Measurements from ENCODE around the gene MAGI3.
"Not testable (repeated sequence)": the region's sequence is repeated elsewhere in the genome, so short reads cannot be mapped to it uniquely, and the experiment has no call there.

MAGI3 gene

DNA sequence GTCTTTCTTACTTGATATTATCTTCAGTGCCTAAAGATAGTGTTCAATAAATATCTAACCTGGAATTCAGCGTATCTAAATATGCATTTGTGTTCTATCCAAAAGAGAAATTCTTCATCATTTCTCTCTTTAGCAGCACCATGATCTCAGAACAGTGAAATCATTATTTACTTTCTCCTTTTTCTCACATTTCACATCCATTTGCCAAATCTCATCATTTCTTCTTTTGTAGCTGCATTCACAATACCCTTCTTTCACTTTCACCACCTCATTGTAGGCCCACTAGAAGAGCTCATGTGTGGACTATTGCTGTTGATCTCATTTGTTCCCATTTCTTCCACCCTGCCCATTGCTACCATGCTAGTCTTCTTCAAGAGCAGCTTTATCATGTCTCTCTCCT, 191.0 kb downstream of the MAGI3 start:
- DNase-seq (ENCODE audit: low spot score), result no peak

DNA sequence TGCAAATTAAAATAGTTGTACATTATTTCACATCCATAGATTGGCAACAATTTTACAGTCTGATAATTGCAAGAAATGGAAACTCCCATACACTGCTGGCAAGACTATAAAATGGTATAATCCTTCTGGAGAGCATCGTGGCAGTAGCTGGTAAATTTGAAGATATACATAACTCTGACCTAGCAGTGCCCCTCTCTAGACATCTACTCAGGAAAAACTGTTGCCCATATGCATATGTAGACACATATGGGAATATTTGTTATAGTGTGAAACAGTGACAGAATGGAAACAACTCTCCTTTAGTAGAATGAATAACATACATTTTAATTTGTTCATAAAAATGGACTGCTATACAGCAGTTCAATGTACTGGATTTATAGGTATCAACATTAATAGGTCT, 191.8 kb downstream of the MAGI3 start:
- DNase-seq (ENCODE audit: low spot score), result no peak

DNA sequence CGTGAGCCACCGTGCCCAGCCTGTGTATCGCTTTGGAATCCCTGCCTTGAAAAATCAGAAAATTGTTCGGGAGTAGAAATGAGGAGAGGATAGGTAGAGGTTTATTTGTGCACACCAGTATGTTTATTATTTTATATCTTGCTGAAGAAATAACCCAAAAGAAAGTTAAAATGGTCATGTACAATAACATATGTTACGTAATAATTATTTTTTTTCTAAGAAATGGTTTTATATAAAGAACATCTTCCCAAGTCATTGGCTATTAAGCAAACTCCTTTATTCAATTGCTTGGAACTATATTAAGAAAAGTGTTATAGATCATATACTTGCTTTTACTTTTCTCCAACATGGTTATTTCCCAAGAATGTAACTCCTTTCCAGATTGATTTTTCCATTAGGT, 197.2 kb downstream of the MAGI3 start:
- DNase-seq (ENCODE audit: low spot score), result no peak

DNA sequence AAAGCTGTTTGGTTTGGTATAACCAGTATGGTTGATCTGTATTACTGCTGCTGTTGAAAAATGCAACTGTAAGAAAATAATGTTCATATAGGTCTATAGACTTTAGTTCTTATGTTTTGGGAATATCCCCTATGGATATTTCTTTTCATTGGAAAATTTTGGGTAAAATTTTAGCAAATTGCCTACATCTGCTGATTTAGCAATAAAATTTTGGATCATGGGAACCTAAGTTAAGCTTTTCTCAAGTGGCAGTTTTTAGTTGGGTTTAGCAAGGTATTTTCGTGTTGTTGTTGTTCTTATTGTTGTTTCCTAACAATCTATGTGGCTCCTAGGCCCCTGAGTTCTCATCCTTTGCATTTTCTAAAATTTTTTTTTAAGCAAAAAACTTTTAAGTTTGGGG, 201.9 kb downstream of the MAGI3 start:
- no peak for DNase-seq (ENCODE audit: low spot score)

DNA sequence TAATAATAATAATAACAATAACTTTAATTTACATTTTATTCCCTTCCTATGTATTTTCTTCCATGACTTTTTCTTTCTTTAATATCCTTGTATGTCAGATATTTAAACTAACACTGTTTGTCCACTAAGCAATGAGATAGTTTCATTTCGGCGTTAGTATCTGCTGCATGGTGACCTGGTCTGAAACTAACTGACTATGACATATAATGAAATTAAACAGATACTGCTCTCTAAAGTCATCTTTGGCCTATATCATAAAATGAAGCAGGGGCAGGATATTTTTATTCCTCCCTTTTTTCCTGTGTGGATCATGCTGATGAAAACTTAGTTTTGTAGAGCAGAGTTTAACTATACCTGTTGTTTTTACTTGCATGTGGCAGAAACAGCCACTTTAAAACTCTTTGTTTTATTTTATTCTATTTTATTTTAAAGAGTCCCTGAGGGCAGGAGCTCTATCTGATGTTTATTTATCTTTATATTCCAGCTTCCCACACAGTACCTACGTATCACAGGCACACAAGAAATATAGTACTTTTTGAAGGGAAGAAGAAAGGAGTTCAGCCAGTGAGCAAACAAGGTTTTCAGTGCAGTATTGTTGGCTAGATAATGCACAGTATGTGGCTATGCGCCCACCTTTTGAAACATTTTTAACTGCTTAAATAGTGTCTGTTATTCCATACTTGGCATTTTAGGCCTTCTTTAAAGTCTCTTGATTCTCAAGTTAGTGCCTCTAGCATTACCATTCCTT, 203.4 kb downstream of the MAGI3 start:
- no peak for DNase-seq (ENCODE audit: low spot score)

DNA sequence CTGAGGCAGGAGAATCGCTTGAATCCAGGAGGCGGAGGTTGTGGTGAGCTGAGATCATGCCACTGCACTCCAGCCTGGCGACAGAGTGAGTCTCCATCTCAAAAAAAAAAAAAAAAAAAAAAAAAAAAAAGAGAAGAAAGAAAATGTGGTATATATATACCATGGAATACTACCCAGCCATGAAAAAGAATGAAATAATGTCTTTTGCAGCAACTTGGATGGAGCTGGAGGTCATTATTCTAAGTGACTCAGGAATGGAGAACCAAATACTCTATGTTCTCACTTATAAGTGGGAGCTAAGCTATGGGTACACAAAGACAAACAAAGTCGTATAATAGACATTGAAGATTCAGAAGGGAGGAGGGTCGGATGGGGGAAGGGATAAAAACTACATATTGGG, 214.2 kb downstream of the MAGI3 start:
- not testable (repeated sequence) for DNase-seq (ENCODE audit: low spot score)

DNA sequence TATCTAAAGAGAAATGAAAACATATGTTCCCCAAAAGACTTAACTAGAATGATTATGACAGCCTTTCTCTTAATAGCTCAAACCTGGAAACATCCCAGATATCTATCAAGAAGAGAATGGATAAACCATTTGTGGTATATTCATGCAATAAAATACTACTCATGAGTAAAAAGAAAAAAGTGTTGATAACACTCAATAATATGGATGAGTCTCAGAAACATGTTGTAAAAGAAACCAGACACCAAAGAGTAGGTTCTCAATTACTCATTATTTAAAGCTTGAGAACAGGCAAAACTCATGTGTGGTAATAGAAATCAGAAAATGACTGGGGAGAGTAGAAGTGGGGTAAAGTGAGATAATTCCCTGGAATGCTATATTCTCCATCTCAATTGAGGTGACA, 214.8 kb downstream of the MAGI3 start:
- no peak for DNase-seq (ENCODE audit: low spot score)

DNA sequence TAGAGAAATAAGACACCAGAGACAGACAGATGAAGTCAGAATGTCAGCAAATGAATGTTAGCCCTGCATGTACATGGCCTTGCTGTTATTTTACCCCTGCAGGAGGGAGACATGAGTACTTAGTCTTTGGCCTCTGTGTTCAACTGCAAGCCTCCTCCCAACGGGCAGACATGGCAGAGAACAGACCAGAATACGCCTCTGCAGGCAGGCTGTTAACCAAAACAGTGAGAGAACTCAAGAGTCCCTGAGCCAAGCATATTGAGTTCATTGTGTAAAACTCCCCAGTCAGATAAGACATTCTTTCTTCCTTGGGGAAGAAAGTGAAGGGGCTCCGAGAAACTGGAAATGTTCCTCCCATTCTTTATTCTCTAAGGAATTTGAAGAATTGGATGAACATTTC, 218.1 kb downstream of the MAGI3 start:
- DNase-seq (ENCODE audit: low spot score), result no peak

DNA sequence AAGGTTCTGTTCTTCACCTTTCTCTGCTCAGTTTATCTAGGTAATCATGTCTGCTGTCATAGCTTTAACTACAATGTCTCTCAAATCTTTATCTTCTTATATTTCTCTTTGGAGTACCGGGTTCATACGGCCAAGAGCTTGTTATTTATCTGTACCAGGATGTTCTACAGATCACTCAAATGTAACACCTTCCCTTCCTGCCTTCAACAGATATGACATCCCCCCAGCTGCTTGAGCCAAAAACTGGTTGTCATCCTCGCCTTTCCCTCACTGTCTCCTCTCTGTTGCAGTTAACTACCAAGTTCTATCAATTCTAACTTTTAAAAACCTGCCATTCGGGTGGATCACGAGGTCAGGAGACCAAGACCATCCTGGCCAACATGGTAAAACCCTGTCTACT, 220.1 kb downstream of the MAGI3 start:
- DNase-seq (ENCODE audit: low spot score), result no peak

DNA sequence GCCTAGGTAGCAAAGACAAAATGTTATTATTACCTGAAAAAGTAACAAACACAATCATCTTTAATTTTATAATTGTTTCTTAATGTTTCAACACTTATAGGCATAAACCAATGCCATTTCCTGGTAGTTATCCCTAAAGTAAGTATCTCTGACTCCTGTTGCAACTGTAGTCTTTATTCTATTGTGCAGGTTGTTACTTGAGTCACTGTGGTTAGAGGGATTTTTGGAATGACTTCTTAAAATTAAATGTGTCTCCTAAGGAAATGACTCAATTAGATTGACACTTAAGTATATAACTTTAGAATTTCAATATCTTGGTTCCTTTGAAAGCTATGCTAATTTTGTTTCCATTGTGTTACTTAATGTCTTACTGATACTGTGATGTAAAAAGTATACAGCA, 225.1 kb downstream of the MAGI3 start:
- no peak for DNase-seq (ENCODE audit: low spot score)

DNA sequence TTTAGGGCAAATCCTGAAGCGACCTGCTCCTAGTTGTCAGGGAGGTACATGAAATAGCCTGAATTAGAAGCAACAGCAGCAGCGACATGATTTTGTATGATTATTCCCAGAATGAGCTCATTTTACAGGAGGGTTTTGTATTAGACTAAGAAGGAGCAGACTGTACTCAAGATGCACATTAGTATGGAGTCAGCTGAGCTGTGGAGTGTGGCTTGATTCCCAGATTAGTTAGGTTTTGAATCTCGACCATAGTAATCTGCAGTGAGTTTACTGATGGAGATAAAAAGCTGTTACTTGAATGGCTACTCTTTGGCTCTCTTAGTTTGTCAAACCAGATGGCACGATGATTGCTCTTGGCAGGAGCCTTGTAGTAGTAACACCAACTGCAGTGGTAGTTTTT, 225.8 kb downstream of the MAGI3 start:
- DNase-seq (ENCODE audit: low spot score), result no peak

DNA sequence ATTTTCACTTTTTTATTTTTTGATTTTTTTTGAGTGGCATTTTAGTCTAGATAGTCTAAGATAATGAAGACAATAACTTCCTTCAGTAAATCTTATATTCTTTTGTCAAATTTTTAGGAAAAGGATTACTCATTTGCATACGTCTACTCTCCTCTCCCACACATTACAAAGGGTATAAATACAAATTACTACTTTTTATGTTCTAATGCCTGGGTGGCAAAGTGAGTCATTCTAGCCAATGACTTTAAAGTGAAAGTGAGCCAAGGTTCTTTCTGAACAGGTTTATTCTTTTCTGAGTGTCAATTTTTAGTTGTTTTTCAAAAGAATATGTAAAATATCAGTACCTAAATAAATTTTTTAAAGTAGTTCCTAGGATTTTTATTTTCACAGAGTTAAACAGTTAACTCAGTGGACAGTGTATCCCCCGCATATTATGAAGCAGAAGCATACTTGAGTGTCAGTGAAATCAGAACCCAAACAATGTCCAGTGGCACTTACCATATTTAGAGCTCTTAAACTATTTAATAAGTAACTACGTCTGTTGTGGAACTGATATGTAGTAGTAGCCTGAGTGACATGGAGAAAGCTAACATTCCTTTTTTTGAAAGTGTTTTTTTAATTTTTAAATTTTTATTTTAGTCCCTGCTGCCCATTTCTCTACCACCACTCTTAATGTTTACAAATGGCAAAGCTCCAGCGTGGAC, 227.3 kb downstream of the MAGI3 start:
- no peak for DNase-seq (ENCODE audit: low spot score)

DNA sequence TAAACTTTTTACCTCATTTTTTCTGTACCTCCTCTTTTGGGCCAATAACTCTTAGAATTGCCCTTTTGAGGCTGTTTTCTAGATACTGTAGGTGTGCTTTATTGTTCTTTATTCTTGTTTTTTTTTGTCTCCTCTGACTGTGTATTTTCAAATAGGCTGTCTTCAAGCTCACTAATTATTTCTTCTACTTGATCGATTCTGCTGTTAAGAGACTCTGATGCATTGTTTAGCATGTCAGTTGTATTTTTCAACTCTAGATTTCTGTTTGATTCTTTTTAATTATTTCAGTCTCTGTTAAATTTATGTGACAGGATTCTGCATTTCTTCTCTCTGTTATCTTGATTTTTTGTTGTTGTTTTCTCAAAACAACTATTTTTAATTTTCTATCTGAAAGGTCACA, 238.7 kb downstream of the MAGI3 start:
- no peak for DNase-seq (ENCODE audit: low spot score)

DNA sequence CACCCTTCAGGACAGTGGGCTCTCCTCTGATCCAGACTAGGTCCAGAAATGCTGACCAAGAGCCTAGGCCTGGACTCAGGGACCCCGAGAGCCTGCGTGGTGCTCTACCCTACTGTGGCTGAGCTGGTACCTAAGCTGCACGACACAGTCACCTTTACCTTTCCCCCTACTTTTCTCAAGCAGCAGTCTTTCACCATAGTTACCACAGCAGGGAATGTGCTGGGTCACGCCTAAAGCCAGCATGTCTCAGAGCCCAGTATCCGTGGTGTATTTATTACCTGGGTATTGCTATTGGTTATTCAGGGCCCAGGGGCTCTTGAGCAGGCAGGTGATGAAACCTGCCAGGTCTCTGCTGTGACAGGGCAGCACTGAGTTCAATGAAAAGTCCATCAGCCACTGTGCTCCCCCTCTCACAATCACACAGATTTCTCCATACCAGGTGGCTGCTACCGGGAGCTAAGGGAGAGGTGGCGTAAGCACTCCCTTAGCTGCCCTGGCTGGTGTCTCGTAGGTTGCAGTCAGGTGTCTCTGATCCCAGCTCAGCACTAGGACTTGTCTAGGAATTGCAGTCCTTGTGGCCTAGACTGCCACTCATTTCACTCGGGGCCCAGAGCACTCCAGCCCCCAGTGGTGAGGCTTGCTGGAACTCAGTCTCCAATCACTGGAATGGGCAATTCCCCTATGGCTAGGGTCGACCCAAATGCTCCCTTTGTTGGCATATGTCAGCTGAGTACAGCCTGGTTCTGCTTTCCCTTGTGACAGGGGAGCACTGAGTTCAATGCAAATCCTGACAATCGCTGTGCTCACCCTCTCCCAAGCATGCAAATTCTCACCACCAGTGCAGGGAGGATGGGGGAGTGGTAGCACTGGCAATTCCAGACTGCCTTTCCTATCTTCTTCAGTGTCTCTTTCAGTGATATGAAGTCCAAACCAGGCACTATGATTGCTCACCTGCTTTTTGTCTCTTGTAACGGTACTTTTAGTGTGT, 240.3 kb downstream of the MAGI3 start:
- no peak for DNase-seq (ENCODE audit: low spot score)

DNA sequence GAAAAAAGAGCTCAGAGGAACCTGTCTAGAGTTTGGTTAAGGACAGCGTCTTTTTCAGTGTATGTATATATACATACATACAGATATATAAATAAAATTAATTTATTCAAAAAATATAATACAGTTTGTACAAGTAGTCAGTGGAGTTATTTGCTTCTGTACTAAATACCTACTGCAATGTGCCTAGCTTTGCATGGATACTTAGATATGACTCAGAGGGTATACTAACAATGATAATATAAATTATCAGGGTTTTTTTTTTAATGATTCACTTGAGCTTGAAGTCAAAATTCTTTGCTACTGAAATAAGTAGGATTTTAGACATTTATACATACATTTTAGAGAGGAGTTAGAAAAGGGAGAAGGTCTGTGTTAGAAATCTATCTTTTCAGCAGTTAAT, 251.1 kb downstream of the MAGI3 start:
- DNase-seq (ENCODE audit: low spot score), result no peak

DNA sequence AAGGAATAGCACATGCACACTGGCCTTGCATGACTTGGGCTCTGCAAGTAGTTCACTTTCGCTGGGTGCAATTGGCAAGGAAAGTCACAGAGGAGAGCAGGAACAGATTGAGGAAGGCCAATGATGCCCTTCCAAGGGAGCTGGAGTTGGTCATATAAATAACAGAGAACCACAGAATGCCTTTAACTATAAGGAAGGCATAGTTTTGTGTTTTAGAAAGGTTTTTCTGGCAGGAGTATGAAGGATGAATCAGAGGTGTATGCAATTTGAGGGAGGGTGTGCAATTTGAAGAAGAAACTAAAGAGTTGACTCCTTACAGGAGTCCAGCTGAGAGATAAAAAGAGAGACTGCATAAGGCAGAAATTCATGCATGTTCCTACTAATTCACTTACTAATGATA, 256.8 kb downstream of the MAGI3 start:
- no peak for DNase-seq (ENCODE audit: low spot score)

DNA sequence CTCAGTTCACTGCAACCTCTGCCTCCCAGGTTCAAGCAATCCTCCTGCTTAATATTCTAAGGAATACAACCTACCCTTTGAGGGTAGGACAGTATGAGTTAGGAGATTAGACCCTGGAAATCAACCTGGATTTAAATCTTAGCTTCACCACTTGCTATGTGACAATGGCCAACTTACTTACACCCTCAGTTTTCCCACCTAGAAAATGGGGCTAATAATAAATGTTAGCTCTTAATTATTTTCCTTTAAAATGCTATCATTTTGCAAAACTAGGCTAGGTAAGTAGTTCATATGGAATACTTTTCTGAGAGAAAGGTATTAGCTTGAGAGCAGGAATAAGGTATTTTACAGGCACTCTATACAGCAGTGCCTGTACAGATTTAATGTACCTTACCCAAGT, 258.2 kb downstream of the MAGI3 start:
- no peak for DNase-seq (ENCODE audit: low spot score)

DNA sequence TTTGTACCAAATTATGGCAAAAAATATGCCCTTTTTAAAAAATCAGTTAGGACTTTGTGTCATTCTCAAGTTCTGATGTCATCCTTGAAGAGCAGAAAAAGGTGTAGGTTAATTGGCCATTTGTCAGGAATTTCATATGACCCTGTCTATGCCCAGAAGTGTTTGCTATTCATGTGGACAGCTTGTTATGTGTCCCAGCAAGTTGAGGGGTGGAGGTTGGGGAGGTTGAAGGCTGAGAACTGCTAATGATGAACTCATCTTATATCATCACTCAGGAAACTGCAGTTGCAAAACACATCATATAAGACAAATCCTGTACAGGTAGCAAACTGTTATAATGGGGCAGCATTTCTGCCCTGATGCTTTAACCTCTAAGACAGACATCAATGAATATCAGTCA, 262.5 kb downstream of the MAGI3 start:
- no peak for DNase-seq (ENCODE audit: low spot score)

DNA sequence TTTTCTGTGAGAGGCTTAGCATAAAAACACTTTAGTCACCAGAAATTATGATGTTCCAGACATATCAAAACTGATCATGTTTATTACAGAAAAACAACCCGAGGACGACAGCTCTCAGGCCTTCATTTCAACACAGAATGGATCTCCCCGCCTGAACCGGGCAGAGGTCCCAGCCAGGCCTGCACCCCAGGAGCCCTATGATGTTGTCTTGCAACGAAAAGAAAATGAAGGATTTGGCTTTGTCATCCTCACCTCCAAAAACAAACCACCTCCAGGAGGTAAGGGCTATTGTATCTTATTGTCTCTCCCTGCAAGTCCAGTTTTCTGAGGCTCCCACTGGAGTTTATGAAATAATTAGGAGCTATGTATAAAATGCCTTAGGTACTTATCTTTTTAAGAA, 263.4 kb downstream of the MAGI3 start:
- no peak for DNase-seq (ENCODE audit: low spot score)

DNA sequence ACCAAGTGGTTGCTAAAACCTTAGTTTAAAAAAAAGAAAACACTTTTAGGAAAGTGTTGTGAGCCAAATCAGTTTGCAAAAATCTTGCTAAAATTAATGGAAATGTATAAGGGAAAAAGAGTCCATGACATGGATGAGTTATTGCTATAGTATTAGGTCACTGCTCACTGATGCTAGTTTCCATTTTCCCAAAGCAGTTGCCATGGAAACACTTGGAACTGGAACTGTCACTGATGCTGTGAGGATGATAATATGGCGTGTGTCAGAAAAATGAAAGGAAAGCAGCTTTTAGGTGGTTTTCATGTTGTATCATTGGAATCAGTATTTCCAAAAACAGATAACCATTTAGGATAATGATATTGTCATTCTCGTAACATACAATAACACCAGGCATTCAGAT, 264.6 kb downstream of the MAGI3 start:
- no peak for DNase-seq (ENCODE audit: low spot score)

DNA sequence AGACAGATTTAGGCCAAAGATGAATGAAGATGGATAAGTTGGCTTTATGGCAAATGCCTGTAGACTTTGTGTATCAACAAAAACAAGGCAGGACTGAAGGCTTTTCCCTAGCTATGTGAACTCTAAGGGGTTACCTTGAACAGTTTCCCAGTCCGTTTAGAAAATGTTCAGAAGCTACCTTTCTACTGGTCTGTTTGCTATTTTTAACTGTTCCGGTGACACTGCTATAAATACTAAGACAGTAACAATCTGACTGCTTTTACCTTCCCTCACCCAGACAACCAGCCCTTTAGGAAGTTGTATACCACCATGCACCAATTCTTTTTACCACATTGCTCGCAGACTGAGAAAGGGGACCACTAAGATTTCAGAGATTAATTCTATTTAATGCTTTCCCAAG, 266.8 kb downstream of the MAGI3 start:
- no peak for DNase-seq (ENCODE audit: low spot score)

DNA sequence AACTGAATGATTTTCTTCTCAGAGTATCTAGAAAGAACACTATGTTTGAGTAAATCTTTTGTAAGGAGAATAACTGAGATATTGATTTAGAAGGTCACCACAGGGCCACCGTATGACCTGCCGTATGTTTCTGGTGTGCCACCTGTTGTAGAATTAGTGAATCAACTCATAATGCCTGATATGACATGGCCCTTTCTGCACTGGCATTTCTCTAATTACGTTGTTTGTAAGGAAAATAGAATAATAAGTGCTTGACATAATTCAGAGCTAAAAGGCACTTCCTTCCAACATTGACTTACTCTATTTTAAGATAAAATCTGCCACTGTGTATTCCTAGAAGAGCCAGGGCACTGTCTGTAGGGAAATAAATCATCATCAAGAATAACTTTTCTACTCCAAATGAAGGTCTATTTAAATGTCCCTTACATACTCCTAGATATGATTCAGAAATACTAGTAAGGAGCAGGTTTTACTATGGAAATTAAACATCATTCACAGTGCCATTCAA, 267.3 kb downstream of the MAGI3 start:
- DNase-seq (ENCODE audit: low spot score), result no peak

DNA sequence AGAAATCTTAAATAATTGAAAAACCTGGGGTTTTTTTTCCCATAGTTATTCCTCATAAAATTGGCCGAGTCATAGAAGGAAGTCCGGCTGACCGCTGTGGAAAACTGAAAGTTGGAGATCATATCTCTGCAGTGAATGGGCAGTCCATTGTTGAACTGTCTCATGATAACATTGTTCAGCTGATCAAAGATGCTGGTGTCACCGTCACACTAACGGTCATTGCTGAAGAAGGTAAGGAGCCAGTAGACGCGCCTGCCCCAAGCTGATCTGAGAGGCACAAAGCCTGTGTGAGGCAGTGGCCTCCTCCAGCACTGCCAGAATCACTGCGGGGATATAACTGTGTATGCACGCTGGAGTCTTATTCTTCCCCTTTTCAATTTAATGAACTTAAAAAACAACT, 268.7 kb downstream of the MAGI3 start:
- DNase-seq (ENCODE audit: low spot score), result no peak

All from iPS-NIHi11 (cell line).